Measurements from ENCODE around the gene GPR146.

Gene GPR146

GRCh38 chr7:1041551-1042491, 2.5 kb upstream of the GPR146 start:
- DNase-seq (ENCODE audit: insufficient read length, low spot score) (no peak), FAIRE-seq (no peak)

- FAIRE-seq, result no peak
- no peak for DNase-seq (ENCODE audit: insufficient read length, low spot score)
Observed at GRCh38 chr7:1042492-1042833, 1.9 kb upstream of the GPR146 start.

GRCh38 chr7:1043552-1044188, 676 bp upstream of the GPR146 start:
- FAIRE-seq, result no peak
- DNase-seq (ENCODE audit: insufficient read length, low spot score), result no peak

- FAIRE-seq, result no peak
- no peak for DNase-seq (ENCODE audit: insufficient read length, low spot score)
Observed at GRCh38 chr7:1045069-1046063, 1.0 kb downstream of the GPR146 start.

GRCh38 chr7:1046722-1047679, 2.7 kb downstream of the GPR146 start:
- FAIRE-seq (no peak), DNase-seq (ENCODE audit: insufficient read length, low spot score) (no peak)

GRCh38 chr7:1049006-1049741, 4.8 kb downstream of the GPR146 start:
- DNase-seq (ENCODE audit: insufficient read length, low spot score) (no peak), FAIRE-seq (no peak)

- FAIRE-seq, result no peak
- no peak for DNase-seq (ENCODE audit: insufficient read length, low spot score)
Observed at GRCh38 chr7:1049801-1050200, 5.5 kb downstream of the GPR146 start.

GRCh38 chr7:1050254-1050906, 6.0 kb downstream of the GPR146 start:
- FAIRE-seq (no peak), DNase-seq (ENCODE audit: insufficient read length, low spot score) (no peak)

GRCh38 chr7:1050956-1051690, 6.8 kb downstream of the GPR146 start:
- DNase-seq (ENCODE audit: insufficient read length, low spot score), result no peak
- no peak for FAIRE-seq

GRCh38 chr7:1052031-1052818, 7.9 kb downstream of the GPR146 start:
- FAIRE-seq, result no peak

GRCh38 chr7:1053002-1053411, 8.7 kb downstream of the GPR146 start:
- DNase-seq (ENCODE audit: insufficient read length, low spot score) (no peak), FAIRE-seq (no peak)

More at GRCh38 chr7:1052031-1052818, 7.9 kb downstream of the GPR146 start:
- no peak for DNase-seq (ENCODE audit: insufficient read length, low spot score)

- FAIRE-seq (no peak), DNase-seq (ENCODE audit: insufficient read length, low spot score) (no peak)
Observed at GRCh38 chr7:1053816-1054370, 9.5 kb downstream of the GPR146 start.

- DNase-seq (ENCODE audit: insufficient read length, low spot score), result no peak
- FAIRE-seq, result no peak
Observed at GRCh38 chr7:1054438-1054837, 10.1 kb downstream of the GPR146 start.

- FAIRE-seq, result no peak
Observed at GRCh38 chr7:1054861-1055450, 10.6 kb downstream of the GPR146 start.

GRCh38 chr7:1055491-1055955, 11.2 kb downstream of the GPR146 start:
- no peak for DNase-seq (ENCODE audit: insufficient read length, low spot score)
- no peak for FAIRE-seq

More at GRCh38 chr7:1054861-1055450, 10.6 kb downstream of the GPR146 start:
- DNase-seq (ENCODE audit: insufficient read length, low spot score), result no peak

Measured in GM19239 (cell line).